SKM-1 (cell line): ENCODE results near the gene MAGI2.
"Not testable (repeated sequence)": the region's sequence is repeated elsewhere in the genome, so short reads cannot be mapped to it uniquely, and the experiment has no call there.

Experiments
- DNase-seq: peaks from one replicate; lab custom pipeline; 2025; ENCODE audit not compliant: unreplicated experiment; lab: John Stamatoyannopoulos, UW

MAGI2 gene

DNA sequence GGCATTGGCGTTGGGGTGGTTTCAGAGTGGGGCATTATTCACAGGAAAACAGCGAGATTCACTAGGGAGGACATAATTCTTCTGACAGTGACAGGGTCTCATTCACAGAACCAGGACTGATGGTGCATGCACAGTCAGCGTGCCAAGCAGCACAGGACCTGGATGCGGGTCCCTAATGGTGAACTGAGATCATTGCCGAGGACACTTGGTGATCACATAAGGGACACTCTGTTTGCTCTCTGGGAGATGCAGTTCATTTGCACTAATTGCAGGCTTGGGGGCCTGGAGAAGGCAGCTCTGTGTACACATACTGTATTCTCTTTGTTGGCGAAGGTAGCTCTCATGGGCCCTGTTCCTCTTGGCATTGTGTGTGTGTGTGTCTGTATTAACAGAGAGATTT is 938.8 kb downstream of the MAGI2 start:
- no peak for DNase-seq

DNA sequence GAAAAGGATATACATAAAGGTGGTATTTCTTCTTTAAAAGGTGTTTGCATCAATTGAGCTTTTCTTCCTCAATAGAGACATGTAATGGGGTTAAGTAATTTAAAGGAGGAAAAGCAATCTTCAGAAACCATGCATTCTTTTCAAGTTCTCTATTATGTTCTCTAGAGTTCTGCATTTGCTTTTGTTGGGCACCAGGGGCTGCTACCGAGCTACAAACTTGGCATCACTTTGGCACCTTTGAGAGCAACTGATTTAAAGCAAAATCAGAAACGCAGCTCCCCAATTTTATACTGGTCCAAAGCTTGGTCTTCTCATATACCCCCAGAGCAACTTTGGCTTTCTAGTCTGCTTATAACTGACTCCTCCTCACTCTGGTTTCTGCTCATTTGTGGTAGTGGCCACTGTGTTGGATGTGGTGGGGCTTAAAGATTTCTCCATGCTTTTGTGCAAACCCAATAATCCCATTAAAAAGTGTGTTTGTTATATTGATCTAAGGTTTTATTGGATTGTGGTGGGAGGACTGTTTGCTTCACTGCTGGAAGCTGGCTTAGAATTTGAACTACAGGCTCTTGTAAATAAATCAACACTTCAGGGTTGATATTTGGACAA is 942.8 kb downstream of the MAGI2 start:
- DNase-seq: peak; percentile 19

DNA sequence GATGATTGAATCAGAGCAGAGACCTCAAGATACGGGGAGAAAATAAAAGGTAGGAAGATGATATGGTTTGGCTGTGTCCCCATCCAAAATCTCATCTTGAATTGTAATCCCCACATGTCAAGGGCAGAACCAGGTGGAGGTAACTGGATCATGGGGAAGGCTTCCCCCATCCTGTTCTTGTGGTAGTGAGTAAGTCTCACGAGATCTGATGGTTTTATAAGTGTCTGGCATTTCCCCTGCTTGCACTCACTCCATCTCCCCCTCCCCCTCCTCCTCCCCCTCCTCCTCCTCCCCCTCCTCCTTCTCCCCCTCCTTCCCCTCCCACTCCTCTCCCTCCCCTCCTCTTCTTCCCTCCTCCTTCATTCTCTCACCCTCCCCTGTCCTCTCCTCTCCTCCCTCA is 950.2 kb downstream of the MAGI2 start:
- DNase-seq: not testable (repeated sequence)

DNA sequence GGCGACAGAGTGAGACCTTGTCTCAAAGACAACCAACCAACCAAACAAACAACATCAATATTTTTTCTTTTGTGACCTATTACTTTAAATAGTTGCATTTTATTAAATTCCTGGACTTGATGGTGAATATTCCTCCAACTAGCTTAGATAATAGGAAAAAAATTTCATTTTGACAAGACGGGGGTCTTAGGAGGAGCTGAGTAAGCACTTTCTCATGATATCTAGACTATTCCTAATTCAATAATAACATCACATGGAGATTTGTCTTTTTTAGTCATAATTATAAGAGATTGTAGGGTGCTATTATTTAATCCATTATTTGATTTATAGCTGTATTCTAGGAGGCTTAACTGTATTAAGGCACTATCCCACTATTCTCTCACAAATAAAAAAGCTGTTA is 952.4 kb downstream of the MAGI2 start:
- DNase-seq: no peak

DNA sequence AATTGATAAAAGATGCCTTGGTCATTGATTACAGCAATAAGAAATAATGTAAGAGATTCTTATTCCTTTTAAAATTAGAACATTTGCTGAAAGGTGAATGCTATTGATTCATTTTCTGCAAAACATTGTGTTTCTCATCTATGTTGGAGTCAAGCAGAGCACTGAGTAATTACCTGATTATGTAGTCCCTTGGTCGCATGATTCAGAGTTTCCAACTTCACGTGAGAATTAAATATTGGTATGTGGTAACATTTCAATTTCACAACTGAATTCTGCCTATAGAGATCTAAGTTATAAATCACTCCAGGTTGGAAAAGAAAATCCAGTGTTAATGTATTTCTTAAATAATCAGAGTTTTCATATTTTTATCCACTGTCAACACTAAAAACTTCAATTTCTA is 953.5 kb downstream of the MAGI2 start:
- DNase-seq: no peak

DNA sequence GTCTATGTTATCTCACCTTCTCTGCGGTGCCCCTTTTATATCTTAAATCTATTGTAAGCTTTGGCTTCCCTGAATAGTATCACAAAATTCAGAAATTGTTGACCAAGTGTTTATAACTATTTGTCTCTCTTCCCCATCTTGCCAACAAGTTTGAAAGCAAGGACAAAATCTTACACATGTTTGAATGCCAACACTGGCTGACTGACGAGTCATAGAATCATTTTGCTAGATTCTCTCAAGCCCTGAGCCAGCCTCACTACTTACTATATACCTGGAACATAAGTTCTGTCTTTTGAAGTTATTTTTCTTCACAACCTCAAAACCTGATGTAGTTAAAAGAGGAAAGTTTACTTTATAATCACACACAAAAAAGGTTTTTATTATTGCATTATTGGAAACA is 954.2 kb downstream of the MAGI2 start:
- DNase-seq: no peak

DNA sequence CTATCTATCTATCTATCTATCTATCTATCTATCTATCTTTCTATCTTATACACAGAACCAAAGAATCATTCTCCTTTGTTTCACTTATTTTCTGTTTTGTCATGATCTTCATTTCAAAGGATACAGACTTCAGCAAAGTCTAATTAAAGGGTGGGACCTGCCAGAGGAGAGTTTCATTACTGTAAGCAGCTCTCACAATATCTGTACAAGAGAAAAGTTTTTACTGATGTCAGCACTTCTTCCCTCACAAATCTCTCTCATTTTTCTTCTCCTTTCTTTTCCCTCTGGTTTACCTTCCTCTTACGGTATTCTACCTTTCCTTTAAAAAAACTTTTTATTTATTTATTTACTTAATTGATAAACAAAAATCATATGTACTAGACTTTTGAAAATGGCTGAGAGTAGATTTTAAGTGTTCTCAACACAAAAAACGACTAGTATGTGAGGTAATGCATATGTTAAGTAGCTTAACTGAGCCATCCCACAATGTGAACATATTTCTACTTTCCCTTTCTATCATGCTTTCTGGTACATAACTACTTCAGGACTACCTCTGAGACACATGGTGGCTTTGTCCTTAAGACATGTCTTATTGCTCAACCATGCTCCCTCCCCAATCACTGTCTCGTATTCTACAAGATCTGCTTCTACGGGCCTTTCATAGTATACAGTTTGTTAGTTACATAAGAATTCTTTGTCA is 955.6 kb downstream of the MAGI2 start:
- no peak for DNase-seq

DNA sequence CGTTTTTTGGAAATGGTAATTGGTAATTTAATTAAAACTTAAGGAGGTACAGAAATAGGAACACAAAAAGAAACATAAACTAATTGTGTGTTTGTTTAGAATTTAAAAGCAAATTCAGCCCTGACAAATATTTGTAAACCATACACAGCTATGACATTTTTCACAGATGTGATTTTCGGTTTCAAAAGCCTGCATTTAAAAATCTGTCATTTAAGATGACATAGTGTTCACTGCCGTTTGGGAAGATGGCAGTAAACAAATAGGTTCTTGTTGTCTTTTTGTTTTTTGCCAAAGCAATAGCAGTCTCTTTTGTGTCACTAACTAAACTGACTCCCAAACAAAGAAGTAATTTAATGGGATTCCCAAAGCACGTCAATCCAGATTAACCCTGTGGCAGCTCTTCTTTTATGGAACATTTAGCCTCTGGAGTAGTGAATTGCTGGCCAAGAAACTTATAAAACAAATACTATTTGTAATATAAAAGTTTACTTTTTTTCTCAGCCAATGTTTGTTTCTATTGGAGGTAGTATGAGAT is 957.3 kb downstream of the MAGI2 start:
- no peak for DNase-seq

DNA sequence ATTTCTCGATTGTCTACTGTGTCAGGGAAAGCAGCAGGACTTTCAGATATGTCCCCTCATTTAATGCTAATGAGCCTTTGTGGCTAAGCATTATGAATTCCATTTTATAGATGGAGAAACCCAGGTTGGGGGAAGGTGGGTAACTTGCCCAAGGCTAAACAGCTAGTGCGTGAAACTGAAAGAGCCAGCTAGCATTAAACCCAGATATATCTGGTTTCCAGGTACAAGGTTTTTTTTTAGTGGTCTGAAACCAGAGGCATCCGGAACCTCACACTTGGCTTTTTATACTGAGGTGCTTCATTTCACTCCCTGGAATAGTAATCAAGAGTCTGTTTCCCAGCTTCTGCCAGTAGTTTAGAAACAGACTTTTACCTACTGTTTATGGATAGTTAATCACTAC is 960.1 kb downstream of the MAGI2 start:
- no peak for DNase-seq

DNA sequence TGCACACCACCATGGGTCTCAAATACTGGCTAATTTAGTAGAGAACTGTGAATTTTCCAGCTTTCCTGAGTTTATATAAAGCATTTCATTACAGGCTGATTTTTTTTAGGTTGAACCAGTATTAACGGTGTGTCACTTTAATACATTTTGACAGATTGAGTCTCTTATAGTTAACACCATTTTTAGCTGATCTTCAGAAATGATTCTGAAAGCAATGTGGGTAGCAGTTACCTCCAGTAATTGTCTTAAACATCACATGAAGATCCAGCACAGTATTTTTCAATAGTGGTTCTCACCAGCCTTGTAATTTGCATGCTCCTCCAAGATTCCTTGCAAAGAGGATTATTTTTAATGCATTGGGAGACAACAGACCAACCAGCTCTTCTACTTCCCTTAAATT is 961.3 kb downstream of the MAGI2 start:
- no peak for DNase-seq

DNA sequence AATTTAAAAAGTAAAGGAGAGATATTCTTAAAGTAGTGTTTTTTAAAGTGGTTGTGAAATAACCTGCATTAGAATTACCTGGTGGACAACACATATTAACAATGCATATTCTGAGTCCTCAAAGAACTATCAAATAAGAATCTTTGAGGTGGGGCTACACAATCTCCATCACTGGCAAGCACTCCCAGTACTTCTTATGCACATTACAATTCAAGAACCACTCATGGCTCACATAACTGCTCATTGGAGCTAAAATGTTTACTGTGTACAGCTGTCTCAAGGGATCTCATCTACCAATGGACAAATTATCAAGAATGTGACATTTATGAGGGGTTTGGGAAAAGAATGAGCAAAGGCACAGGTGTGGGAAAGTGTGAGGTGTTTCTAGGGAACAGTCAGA is 962.9 kb downstream of the MAGI2 start:
- no peak for DNase-seq

DNA sequence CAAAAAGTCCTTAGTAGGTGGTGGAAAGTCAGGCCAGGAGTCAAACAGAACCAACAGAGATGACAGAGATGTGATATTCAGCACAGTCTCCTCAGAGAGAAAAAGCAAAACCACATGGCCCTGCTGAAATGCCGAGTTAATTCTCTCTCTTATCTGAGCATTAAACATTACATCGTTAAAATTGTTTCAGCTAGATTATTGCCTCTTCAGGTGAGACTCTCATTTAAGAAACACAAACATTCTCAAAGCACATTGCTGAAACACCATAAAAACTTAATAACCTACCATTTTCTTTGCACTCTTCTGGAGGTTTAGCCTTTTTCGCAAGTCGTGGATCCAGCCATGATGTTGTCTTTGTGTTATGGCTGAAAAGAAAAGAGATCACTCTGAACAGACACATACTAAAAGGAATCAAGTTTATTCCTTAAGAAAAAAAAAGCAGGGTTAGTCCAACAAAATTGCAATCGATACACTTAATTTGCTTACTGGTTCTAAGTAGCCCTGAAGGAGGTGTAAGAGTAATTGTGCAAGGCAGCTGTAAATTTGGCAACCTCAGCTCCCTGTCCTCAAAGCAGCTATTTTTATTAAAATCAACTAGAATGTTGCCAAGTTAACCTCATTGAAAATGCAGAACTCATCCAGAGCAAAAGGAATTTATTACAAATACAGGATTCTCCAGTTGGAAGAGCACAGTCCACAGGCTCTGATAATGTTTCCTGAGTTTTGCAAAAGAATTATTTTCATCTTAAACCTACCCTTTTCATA is 963.8 kb downstream of the MAGI2 start:
- no peak for DNase-seq

DNA sequence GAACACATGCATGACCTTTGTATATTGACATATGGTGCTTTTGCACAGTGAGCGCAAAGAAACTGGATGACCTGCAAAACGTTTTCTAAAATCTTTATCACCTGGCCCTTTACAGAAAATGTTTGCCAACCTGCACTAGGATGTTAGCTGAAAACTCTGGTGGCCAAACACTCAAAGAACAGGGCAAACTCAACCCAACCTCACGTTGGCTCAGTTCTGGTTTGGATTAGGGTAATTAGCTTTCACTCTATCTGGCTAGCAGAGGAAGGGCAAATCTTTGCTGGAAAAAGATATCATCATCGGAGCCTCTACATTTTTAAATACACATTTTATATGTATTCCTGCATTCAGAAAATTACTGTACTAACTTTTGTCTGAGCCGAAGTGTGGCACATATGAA is 966.0 kb downstream of the MAGI2 start:
- DNase-seq: no peak

DNA sequence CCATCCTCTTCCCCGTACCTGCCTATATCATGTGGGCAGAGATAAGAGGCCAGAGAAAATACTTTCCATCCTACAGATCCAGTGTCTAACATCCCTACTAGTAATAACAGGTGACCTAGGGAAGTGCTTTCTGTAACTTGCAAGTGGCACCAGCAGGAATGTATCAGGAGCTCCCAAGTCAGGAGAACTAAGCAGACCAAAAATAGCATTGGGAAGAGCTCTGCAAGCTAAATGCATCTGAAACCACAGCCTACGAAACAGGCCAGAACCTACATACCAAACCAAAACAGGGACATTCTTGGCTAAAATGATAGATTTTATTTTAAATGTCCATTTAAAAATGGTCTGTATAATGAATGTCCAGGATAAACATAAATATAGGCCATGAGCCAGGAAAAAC is 974.1 kb downstream of the MAGI2 start:
- DNase-seq: no peak

DNA sequence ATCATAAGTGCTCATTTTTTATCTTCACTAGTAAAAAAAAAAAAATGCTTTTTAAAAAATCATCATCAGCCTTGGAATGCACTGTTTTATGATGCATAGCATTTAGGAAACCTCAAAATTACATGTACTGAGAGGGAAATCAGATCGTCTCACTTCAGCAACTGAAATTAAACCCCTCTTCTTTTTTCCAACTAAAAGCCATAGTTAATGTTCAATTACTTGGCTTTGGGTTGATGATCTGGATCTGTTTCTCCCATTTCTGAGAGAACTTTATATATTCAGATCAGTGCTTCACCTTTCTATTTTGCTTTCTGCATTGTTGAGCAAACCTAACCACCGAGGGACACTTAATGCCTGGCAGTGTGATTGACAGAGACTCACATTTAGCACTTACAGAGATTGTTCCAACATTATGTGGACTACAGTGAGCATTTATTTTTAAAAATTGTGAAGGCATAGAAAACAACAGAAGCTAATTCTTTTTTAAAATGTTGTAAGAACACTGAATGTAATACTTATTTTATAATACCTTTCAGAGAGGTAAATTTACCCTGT is 976.5 kb downstream of the MAGI2 start:
- no peak for DNase-seq

DNA sequence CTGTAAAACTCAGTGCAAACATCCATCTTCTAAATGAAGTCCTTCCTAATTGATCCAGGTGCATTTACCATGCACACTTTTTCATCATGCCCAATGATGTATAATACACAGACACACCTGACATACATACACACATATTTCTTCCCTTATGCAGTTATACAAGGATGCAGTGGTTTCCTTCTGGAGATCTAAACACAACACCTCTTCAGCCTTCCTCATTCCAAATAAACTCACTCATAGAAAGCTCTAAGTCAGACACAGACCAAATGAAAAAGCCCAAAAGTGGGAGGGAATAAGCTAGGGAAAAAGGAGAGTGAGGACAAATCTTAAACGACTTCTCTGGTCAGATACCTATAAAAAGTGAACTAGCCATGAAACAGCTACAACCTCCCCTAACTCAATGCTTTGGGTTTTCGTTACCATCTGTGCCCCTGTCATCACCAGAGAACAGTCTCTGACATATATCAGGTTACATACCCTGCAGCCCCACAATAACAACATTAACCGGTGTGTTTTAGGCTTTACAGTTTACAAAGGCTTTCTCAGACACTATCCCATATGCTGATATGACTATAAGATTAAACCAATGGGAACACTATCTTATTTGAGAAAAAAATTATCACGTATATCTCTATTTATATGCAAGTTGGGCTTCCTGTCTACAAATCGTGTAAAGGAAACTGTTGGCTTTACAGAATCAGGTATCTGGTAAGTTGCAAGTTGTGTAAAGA is 979.7 kb downstream of the MAGI2 start:
- DNase-seq: no peak

DNA sequence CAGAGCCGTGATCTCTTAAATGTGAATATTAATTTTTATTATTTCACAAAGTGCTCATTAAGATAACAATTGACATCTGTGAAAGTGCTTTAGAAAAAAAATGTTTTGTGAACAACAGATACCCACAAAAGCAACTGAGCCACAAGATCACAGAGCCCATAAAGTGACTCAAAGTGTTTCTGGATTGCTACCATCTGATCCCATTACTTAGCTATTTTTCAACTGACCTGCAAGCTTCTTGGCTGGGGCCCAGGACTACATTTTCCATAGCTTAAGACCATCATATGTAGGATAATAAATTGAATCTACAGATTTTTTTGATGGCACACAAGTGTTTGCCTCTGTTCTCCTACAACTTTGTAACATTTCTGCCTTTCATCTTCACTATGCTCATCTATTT is 980.4 kb downstream of the MAGI2 start:
- DNase-seq: no peak

DNA sequence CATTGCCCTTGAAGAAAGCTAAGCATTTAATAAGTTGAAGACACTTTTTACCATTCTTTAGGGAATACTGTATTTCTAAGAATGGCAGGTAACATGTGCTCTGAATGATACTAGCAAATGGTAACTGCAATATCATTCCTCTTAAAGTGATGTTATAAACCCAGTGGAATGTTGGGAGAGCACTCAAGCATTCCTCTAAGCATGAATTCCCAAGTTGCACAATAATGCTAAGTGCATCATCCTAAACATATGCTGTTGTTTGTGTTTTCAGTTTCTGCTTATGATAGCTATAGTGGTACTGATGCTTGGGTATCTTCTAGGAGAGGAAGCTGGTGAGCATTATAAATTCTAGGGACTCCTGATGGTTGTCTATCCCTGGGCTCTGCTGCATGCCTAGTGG is 980.9 kb downstream of the MAGI2 start:
- DNase-seq: no peak

DNA sequence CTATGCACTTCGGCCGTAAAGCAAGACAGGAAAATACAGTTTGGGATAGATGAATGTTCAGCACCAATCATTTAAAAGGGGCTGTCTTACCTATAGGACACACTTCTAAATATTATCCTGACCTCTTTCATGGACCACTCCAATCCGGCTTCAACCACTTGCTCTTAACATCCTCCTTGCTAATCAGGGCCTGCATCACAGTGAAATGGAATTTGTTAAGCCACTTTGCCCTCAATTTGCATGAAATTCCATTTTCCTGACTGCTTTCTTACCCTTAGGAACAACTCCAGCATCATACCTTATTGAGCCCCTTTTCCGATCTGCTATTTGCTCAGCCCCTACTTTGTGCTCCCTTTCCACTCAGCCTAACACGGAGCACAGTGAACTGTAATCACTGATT is 987.6 kb downstream of the MAGI2 start:
- no peak for DNase-seq

DNA sequence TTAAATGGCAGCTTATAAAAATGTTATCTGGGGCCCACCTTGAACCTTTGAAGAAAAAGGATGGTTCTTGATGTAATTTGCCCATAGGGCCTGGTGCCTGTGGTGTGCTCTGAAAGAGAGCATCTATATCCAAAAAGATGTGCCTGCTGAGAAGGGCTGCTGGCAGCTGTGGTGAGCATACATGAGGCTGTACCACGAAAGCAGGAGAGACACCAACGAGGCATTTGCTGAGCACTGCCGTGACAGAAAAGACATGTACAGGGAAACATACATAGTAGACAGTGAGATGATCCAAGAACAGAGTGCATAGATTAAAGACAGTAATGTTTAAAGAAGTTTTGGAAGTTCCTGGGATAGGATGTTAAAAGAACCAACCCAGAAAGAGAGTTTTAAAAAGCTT is 990.4 kb downstream of the MAGI2 start:
- no peak for DNase-seq

DNA sequence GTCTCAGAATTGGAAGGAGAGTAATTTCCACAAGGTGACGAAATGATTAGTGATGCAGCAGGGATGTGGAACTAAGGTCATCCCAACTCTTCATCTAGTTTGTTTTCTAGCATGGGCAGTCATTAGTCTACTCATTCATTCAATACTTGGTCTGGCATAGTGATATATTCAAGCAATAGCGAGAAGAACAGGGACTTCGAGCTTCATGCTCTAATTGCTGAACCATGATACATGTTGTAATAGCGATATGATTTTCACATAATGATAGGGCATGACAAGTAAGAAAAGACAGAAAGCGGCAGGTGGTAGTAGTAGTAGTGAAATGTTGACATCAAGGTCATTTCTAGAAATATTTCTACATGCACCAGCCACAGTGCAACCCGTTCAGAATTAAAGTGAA is 1002.8 kb downstream of the MAGI2 start:
- DNase-seq: no peak
